Stimulated activated naive CD8-positive, alpha-beta T cell treated with anti-CD3 and anti-CD28 coated beads, Interleukin-15, Interleukin-2, amounts not matched to agents 100 U/mL and 50 U/mL, for 24 hours (primary cell): ENCODE results near the gene PCDHA10.
"Not testable (repeated sequence)": the region's sequence is repeated elsewhere in the genome, so short reads cannot be mapped to it uniquely, and the experiment has no call there.

Experiments
- ATAC-seq: fragments of 150-1000 bp; cut with Tn5 transposase; one replicate; pipeline ENCODE4 v1.10.0; 2021
- DNase-seq: peaks from one replicate; pipeline ENCODE4 v3.0.0; 2021

The PCDHA10 gene

DNA sequence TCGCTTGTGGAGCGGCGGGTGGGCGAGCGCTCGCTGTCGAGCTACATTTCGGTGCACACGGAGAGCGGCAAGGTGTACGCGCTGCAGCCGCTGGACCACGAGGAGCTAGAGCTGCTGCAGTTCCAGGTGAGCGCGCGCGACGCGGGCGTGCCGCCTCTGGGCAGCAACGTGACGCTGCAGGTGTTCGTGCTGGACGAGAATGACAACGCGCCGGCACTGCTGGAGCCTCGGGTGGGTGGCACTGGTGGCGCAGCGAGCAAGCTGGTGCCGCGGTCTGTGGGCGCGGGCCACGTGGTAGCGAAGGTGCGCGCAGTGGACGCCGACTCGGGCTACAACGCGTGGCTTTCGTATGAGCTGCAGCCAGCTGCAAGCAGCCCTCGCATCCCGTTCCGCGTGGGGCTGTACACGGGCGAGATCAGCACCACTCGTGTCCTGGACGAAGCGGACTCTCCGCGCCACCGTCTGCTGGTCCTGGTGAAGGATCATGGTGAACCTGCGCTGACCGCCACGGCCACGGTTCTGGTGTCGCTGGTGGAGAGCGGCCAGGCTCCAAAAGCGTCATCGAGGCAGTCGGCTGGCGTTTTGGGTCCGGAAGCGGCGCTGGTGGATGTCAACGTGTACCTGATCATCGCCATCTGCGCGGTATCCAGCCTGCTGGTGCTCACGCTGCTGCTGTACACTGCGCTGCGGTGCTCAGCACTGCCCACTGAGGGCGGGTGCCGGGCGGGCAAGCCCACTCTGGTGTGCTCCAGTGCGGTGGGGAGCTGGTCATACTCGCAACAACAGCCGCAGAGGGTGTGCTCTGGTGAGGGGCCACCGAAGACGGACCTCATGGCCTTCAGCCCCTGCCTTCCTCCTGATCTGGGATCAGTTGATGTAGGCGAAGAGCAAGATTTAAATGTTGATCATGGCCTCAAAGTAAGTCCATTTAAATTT lies 12.6 kb upstream of the PCDHA10 start:
- no peak for DNase-seq
- ATAC-seq = no peak

DNA sequence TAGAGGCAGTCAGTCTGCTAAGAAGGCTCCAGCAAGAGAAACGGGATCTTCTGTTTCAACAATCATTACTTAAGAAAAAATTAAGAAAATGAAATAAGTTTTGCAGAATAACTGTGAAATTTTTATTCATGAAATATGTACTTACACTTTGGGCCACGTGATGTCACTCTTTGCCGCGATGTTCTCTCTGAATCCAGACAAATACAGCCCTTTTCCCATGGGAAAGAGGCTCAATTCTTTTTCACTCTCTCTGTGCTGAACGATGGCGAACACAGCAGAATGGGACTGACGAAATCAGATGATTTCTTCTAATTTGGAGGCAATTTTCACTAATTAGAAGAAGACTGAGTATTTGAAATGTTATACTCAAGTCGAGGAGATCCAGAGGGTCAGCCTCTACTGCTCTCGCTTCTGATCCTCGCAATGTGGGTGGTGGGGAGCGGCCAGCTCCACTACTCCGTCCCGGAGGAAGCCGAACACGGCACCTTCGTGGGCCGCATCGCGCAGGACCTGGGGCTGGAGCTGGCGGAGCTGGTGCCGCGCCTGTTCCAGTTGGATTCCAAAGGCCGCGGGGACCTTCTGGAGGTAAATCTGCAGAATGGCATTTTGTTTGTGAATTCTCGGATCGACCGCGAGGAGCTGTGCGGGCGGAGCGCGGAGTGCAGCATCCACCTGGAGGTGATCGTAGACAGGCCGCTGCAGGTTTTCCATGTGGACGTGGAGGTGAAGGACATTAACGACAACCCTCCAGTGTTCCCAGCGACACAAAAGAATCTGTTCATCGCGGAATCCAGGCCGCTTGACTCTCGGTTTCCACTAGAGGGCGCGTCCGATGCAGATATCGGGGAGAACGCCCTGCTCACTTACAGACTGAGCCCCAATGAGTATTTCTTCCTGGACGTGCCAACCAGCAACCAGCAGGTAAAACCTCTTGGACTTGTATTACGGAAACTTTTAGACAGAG lies 7.3 kb upstream of the PCDHA10 start, which contains the start of gene PCDHA9:
Gene PCDHA9, plus strand, starts transcription at position 244 of the 964 bp plus-strand sequence. Its CDS starts 114 bp downstream, at position 358.
- not testable (repeated sequence) for ATAC-seq, DNase-seq

DNA sequence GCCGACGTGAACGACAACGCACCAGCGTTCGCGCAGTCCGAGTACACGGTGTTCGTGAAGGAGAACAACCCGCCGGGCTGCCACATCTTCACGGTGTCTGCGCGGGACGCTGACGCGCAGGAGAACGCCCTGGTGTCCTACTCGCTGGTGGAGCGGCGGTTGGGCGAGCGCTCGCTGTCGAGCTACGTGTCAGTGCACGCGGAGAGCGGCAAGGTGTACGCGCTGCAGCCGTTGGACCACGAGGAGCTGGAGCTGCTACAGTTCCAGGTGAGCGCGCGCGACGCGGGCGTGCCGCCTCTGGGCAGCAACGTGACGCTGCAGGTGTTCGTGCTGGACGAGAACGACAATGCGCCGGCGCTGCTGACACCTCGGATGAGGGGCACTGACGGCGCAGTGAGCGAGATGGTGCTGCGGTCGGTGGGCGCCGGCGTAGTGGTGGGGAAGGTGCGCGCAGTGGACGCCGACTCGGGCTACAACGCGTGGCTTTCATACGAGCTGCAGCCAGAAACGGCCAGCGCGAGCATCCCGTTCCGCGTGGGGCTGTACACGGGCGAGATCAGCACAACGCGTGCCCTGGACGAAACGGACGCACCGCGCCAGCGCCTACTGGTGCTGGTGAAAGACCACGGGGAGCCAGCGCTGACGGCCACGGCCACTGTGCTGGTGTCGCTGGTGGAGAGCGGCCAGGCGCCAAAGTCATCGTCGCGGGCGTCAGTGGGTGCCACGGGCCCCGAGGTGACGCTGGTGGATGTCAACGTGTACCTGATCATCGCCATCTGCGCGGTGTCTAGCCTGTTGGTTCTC lies 5.7 kb upstream of the PCDHA10 start:
- ATAC-seq = not testable (repeated sequence)

DNA sequence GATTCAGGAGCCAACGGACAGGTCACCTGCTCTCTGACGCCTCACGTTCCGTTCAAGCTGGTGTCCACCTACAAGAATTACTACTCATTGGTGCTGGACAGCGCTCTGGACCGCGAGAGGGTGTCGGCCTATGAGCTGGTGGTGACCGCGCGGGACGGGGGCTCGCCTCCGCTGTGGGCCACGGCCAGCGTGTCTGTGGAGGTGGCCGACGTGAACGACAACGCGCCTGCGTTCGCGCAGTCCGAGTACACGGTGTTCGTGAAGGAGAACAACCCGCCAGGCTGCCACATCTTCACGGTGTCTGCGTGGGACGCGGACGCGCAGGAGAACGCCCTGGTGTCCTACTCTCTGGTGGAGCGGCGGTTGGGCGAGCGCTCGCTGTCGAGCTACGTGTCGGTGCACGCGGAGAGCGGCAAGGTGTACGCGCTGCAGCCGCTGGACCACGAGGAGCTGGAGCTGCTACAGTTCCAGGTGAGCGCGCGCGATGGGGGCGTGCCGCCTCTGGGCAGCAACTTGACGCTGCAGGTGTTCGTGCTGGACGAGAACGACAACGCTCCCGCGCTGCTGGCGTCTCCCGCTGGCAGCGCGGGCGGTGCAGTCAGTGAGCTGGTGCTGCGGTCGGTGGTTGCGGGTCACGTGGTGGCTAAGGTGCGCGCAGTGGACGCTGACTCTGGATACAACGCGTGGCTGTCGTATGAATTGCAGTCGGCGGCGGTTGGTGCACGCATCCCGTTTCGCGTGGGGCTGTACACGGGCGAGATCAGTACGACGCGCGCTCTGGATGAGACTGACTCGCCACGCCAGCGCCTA lies 1.7 kb downstream of the PCDHA10 start:
- DNase-seq (no peak), ATAC-seq (no peak)

More for the DNA sequence above, 5.7 kb upstream of the PCDHA10 start:
- DNase-seq = not testable (repeated sequence)

DNA sequence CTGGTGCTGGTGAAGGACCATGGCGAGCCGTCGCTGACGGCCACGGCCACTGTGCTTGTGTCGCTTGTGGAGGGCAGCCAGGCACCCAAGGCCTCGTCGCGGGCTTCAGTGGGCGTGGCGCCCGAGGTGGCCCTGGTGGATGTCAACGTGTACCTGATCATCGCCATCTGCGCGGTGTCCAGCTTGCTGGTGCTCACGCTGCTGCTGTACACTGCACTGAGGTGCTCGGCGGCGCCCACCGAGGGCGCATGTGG lies 2.2 kb downstream of the PCDHA10 start:
- ATAC-seq (no peak), DNase-seq (no peak)

DNA sequence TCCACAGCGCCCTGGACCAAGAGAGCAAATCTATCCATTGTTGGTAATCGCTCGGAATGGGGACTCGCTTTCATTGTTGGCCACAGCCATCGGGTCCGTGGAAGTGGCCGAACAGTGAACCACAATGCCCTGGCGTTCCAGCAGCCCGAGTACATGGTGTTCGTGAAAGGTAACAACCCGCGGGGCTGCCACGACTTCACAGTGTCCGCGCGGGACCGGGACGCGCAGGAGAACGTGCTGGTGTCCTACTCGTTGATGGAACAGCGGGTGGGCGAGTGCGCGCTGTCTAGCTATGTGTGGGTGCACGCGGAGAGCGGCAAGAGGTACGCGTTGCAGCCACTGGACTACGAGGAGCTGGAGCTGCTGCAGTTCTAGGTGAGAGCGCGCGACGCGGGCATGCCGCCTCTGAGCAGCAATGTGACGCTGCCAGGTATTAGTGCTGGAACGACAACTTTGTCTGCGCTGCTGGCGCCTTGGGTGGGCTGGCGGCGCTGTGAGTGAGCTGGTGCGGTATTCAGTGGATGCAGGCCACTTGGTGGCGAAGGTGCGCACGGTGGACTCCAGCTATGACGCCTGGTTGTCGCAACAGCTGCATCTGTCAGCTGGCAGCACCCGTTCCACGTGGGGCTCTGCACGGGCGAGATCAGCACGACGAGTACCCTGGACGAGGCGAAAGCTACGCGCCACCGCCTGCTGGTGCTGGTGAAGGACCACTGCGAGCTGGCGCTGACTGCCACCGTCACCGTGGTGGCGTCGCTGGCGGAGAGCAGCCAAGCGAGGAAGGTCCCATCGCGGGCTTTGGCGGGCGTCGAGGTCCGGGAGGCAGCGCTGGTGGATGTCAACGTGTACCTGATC lies 7.0 kb downstream of the PCDHA10 start:
- no peak for DNase-seq
- no peak for ATAC-seq

DNA sequence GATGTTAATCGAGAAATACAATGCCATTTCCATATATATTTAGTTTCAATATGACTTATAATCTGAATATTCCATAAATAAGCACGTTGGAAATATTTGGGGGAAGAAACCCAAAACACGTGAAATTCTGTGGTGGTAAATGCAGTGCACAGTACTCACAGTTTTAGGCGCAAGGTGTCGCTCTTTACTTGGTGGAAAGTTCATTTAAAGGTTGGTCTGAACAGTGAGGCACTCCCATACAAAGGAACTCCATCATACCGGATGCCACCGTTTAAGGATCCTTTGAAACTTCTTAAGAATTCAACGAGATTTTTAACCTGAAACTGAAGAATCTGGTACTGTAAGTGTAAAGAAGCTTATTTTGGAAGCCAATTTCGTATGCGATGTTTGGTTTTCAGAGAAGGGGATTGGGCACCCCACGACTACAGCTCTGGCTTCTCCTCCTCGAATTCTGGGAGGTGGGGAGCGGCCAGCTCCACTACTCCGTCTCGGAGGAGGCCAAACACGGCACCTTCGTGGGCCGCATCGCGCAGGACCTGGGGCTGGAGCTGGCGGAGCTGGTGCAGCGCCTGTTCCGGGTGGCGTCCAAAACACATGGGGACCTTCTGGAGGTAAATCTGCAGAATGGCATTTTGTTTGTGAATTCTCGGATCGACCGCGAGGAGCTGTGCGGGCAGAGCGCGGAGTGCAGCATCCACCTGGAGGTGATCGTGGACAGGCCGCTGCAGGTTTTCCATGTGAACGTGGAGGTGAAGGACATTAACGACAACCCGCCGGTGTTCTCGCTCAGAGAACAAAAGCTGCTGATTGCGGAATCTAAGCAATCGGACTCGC lies 13.2 kb downstream of the PCDHA10 start, which contains the start of gene PCDHA11:
Gene PCDHA11, plus strand, starts transcription at position 237 of the 834 bp plus-strand sequence. Its CDS starts 147 bp downstream, at position 384.
- DNase-seq = no peak
- ATAC-seq = no peak

DNA sequence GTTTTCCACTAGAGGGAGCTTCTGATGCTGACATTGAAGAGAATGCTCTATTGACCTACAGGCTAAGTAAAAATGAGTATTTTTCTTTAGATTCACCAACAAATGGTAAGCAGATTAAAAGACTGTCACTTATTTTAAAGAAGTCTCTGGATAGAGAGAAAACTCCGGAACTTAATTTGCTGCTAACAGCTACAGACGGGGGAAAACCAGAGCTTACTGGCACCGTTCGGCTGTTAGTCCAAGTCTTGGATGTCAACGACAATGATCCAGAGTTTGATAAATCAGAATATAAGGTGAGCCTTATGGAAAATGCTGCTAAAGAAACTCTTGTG lies 13.8 kb downstream of the PCDHA10 start:
- DNase-seq (no peak), ATAC-seq (no peak)

DNA sequence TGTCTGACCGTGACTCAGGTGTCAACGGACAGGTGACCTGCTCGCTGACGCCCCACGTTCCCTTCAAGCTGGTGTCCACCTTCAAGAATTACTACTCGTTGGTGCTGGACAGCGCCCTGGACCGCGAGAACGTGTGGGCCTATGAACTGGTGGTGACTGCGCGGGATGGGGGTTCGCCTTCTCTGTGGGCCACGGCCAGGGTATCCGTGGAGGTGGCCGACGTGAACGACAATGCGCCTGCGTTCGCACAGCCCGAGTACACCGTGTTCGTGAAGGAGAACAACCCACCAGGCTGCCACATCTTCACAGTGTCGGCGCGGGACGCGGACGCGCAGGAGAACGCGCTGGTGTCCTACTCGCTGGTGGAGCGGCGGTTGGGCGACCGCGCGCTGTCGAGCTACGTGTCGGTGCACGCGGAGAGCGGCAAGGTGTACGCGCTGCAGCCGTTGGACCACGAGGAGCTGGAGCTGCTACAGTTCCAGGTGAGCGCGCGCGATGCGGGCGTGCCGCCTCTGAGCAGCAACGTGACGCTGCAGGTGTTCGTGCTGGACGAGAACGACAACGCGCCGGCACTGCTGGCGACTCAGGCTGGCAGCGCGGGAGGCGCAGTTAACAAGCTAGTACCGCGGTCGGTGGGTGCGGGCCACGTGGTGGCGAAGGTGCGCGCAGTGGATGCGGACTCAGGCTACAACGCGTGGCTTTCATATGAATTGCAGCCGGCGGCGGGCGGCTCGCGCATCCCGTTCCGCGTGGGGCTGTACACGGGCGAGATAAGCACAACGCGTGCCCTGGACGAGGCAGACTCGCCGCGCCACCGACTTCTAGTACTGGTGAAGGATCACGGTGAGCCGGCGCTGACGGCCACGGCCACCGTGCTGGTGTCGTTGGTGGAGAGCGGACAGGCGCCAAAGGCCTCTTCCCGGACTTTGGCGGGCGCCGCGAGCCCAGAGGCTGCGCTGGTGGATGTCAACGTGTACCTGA lies 14.8 kb downstream of the PCDHA10 start:
- DNase-seq = no peak

DNA sequence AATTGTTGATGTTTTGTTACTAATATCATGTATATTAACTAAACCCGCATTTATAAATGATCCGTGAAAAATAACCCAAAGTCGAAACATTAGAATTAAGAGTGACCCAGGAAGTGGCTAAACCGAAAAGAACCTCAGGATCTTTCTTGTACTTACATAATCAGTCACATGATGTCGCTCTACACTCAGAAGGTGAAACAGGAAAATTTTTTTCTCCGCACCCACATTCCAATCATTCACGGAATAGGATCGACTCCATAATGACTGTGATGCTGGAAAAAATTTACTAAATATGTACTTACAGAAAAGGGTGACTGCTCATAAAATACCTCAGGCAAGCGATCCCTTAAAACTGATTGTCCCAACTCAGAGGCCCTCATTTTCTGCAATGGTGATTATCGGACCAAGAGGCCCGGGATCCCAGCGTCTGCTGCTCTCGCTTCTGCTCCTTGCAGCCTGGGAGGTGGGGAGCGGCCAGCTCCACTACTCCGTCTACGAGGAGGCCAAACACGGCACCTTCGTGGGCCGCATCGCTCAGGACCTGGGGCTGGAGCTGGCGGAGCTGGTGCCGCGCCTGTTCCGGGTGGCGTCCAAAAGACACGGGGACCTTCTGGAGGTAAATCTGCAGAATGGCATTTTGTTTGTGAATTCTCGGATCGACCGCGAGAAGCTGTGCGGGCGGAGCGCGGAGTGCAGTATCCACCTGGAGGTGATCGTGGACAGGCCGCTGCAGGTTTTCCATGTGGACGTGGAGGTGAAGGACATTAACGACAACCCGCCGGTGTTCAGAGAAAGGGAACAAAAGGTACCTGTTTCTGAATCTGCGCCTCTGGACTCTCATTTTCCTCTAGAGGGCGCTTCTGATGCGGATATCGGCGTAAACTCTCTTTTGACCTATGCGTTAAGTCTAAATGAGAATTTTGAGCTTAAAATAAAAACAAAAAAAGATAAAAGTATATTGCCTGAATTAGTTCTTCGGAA lies 19.7 kb downstream of the PCDHA10 start, which contains the start of gene PCDHA12:
Gene PCDHA12, plus strand, starts transcription at position 224 of the 981 bp plus-strand sequence. Its CDS starts 165 bp downstream, at position 389.
- DNase-seq = no peak
- ATAC-seq = no peak

More for the DNA sequence above, 14.8 kb downstream of the PCDHA10 start:
- no peak for ATAC-seq

DNA sequence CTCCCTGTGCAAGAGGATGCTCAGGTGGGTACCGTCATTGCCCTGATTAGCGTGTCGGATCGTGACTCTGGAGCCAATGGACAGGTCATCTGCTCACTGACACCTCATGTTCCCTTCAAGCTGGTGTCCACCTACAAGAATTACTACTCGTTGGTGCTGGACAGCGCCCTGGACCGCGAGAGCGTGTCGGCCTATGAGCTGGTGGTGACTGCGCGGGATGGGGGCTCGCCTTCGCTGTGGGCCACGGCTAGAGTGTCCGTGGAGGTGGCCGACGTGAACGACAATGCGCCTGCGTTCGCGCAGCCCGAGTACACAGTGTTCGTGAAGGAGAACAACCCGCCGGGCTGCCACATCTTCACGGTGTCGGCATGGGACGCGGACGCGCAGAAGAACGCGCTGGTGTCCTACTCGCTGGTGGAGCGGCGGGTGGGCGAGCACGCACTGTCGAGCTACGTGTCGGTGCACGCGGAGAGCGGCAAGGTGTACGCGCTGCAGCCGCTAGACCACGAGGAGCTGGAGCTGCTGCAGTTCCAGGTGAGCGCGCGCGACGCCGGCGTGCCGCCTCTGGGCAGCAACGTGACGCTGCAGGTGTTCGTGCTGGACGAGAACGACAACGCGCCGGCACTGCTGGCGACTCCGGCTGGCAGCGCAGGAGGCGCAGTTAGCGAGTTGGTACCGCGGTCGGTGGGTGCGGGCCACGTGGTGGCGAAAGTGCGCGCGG lies 21.0 kb downstream of the PCDHA10 start:
- ATAC-seq, DNase-seq: not testable (repeated sequence)

DNA sequence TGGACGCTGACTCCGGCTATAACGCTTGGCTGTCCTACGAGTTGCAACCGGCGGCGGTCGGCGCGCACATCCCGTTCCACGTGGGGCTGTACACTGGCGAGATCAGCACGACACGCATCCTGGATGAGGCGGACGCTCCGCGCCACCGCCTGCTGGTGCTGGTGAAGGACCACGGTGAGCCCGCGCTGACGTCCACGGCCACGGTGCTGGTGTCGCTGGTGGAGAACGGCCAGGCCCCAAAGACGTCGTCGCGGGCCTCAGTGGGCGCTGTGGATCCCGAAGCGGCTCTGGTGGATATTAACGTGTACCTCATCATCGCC lies 21.5 kb downstream of the PCDHA10 start:
- DNase-seq = no peak
- ATAC-seq = no peak

DNA sequence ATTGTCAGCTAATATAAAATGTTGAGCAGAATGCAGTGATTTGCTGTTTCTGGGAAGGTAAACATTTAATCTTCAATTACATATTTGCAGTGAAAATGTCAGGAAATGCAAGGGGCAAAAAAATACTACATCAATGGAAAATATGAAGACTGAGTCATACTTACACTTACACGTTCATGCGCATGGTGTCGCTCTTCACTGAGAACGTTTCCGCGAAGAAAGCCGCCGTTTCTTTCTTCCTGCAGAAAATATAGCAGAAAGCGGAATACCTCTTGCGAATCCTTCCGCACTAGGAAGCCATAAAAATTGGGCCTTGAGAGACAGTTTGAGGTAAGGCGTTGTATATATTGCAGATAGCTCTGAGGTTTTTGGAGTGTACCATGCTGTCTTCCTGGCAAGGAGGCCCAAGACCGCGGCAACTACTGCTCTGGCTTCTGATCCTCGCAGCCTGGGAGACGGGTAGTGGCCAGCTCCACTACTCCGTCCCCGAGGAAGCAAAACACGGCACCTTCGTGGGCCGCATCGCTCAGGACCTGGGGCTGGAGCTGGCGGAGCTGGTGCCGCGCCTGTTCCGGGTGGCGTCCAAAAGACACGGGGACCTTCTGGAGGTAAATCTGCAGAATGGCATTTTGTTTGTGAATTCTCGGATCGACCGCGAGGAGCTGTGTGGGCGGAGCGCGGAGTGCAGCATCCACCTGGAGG lies 26.3 kb downstream of the PCDHA10 start, which contains the start of gene PCDHA13:
Gene PCDHA13, plus strand, starts transcription at position 236 of the 702 bp plus-strand sequence. Its CDS starts 145 bp downstream, at position 381.
- DNase-seq = no peak

DNA sequence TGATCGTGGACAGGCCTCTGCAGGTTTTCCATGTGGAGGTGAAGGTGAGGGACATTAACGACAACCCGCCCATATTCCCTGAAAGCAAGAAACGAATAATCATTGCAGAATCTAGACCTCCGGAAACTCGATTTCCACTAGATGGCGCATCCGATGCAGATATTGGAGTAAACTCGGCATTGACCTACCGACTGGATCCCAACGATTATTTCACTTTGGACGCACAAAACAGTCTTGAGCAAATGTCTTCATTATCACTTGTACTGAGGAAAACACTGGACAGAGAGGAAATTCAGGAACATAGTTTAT lies 26.8 kb downstream of the PCDHA10 start:
- ATAC-seq (no peak), DNase-seq (no peak)

More for the DNA sequence above, 26.3 kb downstream of the PCDHA10 start, which contains the start of gene PCDHA13:
- ATAC-seq = no peak

DNA sequence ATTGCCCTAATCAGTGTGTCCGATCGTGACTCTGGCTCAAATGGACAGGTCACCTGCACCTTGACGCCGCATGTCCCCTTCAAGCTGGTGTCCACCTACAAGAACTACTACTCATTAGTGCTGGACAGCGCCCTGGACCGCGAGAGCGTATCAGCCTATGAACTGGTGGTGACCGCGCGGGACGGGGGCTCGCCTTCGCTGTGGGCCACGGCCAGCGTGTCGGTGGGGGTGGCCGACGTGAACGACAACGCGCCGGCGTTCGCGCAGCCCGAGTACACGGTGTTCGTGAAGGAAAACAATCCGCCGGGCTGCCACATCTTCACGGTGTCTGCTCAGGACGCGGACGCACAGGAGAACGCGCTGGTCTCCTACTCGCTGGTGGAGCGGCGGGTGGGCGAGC lies 27.7 kb downstream of the PCDHA10 start:
- DNase-seq (no peak), ATAC-seq (no peak)
